ENCODE results near the gene NOL4L.

DNA sequence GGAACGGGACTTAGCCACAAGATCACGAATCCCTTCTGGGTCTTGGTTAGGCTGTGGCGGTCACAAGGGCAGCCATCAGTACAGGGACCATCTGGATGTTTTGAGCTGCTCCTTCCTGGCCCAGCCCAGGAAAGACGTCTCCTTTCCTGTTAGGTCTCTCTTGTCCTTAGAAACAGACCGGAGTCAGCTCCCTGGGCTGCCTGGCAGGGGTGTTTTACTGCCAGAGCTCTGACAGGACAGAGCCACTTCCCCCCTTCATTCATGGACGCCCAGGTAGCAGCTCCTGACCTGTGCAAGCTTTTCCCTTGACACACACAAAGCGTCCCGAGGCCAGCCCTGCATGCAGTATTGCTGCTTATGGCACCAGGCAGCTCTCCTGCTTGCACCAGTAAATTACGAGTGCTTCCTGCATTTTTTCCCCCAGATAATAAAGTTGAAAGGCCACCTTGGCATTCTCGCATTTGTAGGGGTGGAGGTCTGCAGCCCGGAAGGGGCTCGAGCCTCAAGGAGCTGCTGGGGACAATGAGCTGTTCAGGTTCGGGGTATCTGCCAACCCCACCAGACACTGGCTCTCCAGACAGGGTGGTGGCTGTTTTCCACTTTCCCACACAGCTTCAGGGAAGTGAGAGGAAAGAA is 87.4 kb downstream of the NOL4L start:
- no peak for TF ChIP-seq FOXP2 (optimal IDR thresholded peaks at IDR 0.05; ENCODE audit: control extremely low read depth, extremely low read length, insufficient read depth)
- no peak for TF ChIP-seq POLR2AphosphoS5 (IDR thresholded peaks at IDR 0.05; ENCODE audit: borderline replicate concordance, low read depth, low read length)
- TF ChIP-seq EZH2 (IDR thresholded peaks at IDR 0.05): no peak
